ENCODE data around the gene SYT17. TPM values are rescaled to one million over a fixed set of nuclear protein-coding genes. Genes with fewer than 3 reads are reported as not detected.

The SYT17 gene
- total and polyA plus RNA-seq, 12 donors, result 0.20 to 1.3 (median 0.59) TPM

- H3K4me1 ChIP-seq, result no peaks in the 10 kb centered on the region
- H3K9me3 ChIP-seq, result peaks cover 0 to 20% (median 5%) of the 10 kb centered on the region in 11 donors
- no peak overlapping the region for H3K4me3 ChIP-seq
- TF ChIP-seq CTCF (IDR thresholded peaks at IDR 0.05), result no peak
- intact Hi-C loops (cut with DNase I), result no loop called here
- H3K27me3 ChIP-seq, result no peaks in the 10 kb centered on the region
- no peak overlapping the region for H3K27ac ChIP-seq
- WGBS, 2 donors, result 69% methylated on average over 2 of the region's 2 CpGs
- no peak for ATAC-seq
- no peak for DNase-seq
- H3K36me3 ChIP-seq, result no peaks in the 10 kb centered on the region
These were observed 16.7 kb upstream of the SYT17 start for GRCh38 chr16:19151310-19151709.

- H3K9me3 ChIP-seq, result peaks cover 0 to 21% (median 5%) of the 10 kb centered on the region in 11 donors
- DNase-seq (no peak), ATAC-seq (no peak)
- H3K4me3 ChIP-seq, result no peak overlapping the region
- no peaks in the 10 kb centered on the region for H3K4me1 ChIP-seq
- no peaks in the 10 kb centered on the region for H3K36me3 ChIP-seq
- 81 to 90% methylated on average over 1 of the region's 1 CpG for WGBS, 2 donors
- intact Hi-C loops (cut with DNase I), result no loop called here
- TF ChIP-seq CTCF (IDR thresholded peaks at IDR 0.05), result no peak
- no peak overlapping the region for H3K27ac ChIP-seq
- no peaks in the 10 kb centered on the region for H3K27me3 ChIP-seq
These were observed 16.0 kb upstream of the SYT17 start for GRCh38 chr16:19152042-19152441.

- DNase-seq (no peak), ATAC-seq (no peak)
- H3K9me3 ChIP-seq, result peaks cover 0 to 9% (median 4%) of the 10 kb centered on the region in 11 donors
- peaks cover 0 to 8% (median 0%) of the 10 kb centered on the region in 7 donors for H3K27me3 ChIP-seq
- H3K36me3 ChIP-seq, result no peaks in the 10 kb centered on the region
- H3K4me3 ChIP-seq, result no peak overlapping the region
- H3K4me1 ChIP-seq, result no peaks in the 10 kb centered on the region
- 80 to 85% methylated on average over 4 of the region's 4 CpGs for WGBS, 2 donors
- intact Hi-C loops (cut with DNase I), result no loop called here
- TF ChIP-seq CTCF (IDR thresholded peaks at IDR 0.05), result no peak
- H3K27ac ChIP-seq, result no peak overlapping the region
These were observed 14.2 kb upstream of the SYT17 start for GRCh38 chr16:19153876-19154275.

- ATAC-seq (peak in 2 of 8 donors; percentile 24 to 52), DNase-seq (no peak)
- Histone ChIP-seq H3K4me3 (no peak overlapping the region), H3K9me3 (no peaks in the 10 kb centered on the region), H3K4me1 (peaks cover 0 to under 1% (median 0%) of the 10 kb centered on the region in 9 donors), H3K36me3 (no peaks in the 10 kb centered on the region), H3K27ac (no peak overlapping the region), H3K27me3 (peaks cover 0 to 21% (median 5%) of the 10 kb centered on the region in 7 donors)
- WGBS, 2 donors, result 61 to 67% methylated on average over 4 of the region's 4 CpGs
- intact Hi-C loops (cut with DNase I), result loop anchor here in 4 of 10 donors (10.0 kb wide), 3 partner anchors 47 to 213 kb away; partner anchors contain the start of gene ITPRIPL2 (in 2 of the 4)
- TF ChIP-seq CTCF (IDR thresholded peaks at IDR 0.05), result no peak
These were observed 6.0 kb upstream of the SYT17 start for GRCh38 chr16:19162085-19162484.
